Fibroblast of the aortic adventitia (primary cell): ENCODE results near the gene BFSP2. TPM values are rescaled to one million over a fixed set of nuclear protein-coding genes. Genes with fewer than 3 reads are reported as not detected.

ENCODE experiments used
- DNase-seq: peaks from one replicate; pipeline ENCODE4 v3.0.0-alpha.2; 2010; ENCODE audit warnings: low read depth
- H3K4me3 ChIP-seq: 2 replicates; pipeline ENCODE4 v1.5.1; 2011; ENCODE audit warnings: low read depth, mild to moderate bottlenecking, control low read depth, low read length, moderate library complexity
- total RNA-seq: library from RNA; depleted of rRNA; stranded (reverse); fragments of >200 nt; gene quantifications from 2 replicates; pipeline ENCODE4 v1.2.3, GENCODE V29; 2012; ENCODE audit warnings: low replicate concordance
- TF ChIP-seq, protein P1 (sequence below): IDR thresholded peaks from 2 replicates; pipeline ENCODE4 v1.5.1; 2011; ENCODE audit warnings: mild to moderate bottlenecking, low read length, control low read depth, inconsistent platforms; ENCODE audit not compliant: insufficient read depth

BFSP2 gene
- total RNA-seq, 1 donor, result not detected

DNA sequence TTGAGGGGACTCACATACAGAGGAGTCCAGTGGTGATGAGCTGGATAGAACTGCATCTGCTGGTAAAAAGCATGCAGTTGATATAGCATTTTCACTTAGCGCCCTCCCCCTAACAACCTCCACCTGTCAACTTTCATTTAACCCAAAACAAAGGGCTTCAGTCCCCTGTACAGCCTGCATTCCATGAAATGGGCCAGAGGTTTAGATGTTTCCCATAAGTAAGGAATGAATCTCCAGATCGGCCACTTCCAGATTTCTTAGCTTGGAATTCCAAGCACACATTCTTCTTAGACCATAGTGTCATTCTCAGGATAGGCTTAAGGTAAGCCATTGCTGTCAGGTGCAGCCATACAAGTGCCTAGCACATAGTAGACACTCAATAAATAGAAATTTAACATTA, 32.9 kb upstream of the BFSP2 start:
- no peak for DNase-seq
- TF ChIP-seq, protein P1, sequence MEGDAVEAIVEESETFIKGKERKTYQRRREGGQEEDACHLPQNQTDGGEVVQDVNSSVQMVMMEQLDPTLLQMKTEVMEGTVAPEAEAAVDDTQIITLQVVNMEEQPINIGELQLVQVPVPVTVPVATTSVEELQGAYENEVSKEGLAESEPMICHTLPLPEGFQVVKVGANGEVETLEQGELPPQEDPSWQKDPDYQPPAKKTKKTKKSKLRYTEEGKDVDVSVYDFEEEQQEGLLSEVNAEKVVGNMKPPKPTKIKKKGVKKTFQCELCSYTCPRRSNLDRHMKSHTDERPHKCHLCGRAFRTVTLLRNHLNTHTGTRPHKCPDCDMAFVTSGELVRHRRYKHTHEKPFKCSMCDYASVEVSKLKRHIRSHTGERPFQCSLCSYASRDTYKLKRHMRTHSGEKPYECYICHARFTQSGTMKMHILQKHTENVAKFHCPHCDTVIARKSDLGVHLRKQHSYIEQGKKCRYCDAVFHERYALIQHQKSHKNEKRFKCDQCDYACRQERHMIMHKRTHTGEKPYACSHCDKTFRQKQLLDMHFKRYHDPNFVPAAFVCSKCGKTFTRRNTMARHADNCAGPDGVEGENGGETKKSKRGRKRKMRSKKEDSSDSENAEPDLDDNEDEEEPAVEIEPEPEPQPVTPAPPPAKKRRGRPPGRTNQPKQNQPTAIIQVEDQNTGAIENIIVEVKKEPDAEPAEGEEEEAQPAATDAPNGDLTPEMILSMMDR, result no peak
- no peak overlapping the region for H3K4me3 ChIP-seq

DNA sequence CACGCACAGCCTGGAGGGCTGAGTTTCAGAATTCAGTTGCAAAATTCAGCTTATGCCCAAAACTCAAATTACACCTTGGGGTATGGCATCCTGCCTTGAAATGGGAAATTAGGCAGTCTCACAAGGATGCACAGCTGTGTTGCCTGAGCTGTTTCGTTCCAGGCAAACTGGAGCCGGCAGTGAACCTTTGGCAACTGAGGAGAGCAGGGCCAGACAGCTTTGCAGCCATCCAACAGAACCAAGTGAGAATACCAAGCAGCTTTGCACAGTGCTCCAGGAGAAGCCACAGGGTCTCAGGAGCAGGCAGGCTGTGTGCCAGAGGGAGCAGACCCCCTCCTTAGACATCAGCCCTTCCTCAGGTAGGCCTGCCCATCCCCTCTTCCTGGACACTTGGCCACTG, 32.5 kb upstream of the BFSP2 start:
- no peak overlapping the region for H3K4me3 ChIP-seq
- TF ChIP-seq, protein P1, result no peak

DNA sequence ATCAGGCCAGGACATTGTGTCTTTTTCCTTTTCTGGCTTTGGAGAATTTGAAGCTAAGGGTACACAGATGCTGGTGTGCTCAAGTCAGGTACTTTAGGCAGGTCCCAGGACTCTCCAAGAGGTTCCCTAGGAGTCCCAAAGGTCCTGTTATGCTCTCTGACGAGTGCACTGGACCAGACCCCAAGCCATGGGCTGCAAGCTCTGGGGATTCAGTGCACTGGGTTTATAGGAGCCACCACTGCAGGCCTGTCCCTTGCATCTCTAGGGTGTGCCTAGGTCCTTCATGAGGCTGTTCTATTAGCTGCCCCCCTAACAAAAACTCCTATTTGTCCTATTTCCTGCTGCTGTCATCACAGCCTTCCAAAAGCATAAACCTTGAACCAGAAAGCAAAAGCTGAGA, 31.9 kb upstream of the BFSP2 start:
- DNase-seq, result no peak
- H3K4me3 ChIP-seq, result no peak overlapping the region
- TF ChIP-seq, protein P1, result no peak

More for the DNA sequence above, 32.5 kb upstream of the BFSP2 start:
- DNase-seq, result no peak

DNA sequence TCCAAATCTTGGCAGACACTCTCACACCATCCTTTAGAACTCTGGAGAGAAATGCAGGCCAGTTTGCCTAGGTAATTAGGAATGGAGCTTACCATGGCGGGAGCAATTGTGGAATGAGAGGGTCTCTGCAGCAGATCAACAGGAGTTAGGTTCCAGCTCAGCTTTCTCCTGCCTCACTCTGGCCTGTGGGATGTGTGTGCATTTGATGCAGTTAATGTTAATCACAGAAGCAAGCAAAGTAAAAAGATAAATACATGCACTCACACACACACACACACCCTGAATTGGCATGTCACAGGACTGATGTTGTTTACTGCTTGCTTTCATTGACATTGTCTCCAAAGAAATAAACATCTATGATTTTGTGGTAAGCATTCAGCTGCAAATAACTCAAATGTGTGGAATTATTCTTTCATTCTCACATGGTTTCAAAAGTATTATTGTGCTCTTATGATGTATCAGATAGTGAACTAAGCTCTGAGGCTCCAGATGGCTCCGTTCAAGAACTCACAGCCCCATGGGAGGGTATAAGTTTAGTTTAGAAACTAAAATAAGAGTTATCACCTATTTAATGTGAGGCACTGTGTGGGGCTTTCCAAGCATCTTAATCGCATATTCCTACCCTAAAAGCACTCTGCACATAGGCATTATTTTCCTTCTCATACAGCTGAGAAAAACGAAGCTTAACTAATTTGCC, 31.3 kb upstream of the BFSP2 start:
- H3K4me3 ChIP-seq, result no peak overlapping the region
- no peak for DNase-seq
- TF ChIP-seq, protein P1, result no peak

DNA sequence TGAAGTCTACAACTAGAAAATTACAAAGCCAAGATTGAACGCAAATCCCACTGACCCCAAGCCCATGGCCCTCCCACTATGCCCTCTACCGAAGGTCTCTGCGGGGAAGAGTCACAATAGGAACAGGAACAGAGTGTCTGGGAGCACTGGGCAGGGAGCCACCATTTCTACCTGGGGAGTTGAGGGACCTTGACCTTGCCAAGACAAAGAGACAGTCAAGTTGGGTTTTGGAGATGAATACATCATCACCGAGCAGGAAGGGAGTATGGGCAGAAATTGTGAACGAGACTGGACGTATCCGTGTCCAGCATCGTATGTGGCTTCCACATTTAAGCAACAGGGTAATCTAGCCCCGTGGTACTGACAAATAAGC, 30.8 kb upstream of the BFSP2 start:
- TF ChIP-seq, protein P1, result no peak
- no peak for DNase-seq
- H3K4me3 ChIP-seq, result no peak overlapping the region

DNA sequence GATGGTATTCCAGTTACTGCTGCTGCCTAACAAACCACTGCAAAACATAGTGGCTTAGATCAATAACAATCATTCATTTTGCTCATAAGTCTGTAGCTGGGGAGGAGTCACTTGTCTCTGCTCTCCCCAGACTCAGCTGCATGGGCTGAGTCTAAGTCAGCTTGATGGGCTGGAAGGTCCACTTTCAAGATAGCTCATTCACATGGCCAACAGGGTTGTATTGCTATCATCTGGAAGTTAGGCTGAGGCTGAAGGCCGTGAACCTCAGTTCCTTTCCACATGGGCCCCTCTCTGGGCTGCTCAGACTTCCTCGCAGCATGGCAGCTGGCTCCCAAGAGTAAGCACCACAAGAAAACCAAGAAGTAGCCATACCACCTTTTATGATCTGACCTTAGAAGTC, 28.7 kb upstream of the BFSP2 start:
- H3K4me3 ChIP-seq, result no peak overlapping the region
- DNase-seq, result no peak
- TF ChIP-seq, protein P1, result no peak

DNA sequence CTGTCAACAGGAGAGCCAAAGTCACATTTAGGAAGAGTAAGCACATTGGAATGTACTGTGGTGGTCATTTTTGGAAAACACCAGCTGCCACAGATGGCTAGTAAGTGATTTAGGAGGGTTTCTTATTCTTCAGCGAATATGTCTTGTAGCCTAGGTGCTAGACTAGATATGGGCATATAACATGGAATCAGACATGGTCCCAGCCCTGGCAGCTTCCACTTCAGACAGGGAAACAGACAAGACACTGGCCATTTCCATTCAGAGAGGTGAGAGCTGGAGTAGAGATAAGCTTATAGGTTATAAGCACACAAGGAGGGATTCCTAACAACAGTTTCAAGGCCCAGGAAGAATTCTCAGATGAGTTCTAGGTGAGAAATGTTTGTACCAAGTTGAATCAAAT, 28.2 kb upstream of the BFSP2 start:
- DNase-seq, result no peak
- H3K4me3 ChIP-seq, result no peak overlapping the region
- TF ChIP-seq, protein P1, result no peak
